Right lobe of liver (tissue), 4 donors: ENCODE measurements around the gene DEPDC7.

Experiments
- POLR2A ChIP-seq: fragments of 450-650 bp; IDR thresholded peaks from one replicate; pipeline ENCODE4 v1.6.1; 2017; ENCODE audit warnings: antibody characterized with exemption, mild to moderate bottlenecking
- TF ChIP-seq, protein P1 (sequence below), 4 donors: fragments of 200-600 bp in 3 of 4; fragments of 450-650 bp in 1 of 4; IDR thresholded peaks; one replicate each; pipeline versions ENCODE4 v1.5.1 to v1.8.0; 2016 to 2022; ENCODE audit warnings: antibody characterized with exemption in 4 of 4, mild to moderate bottlenecking in 2 of 4
- donor health status: DM: no; HTN: no; CAD: no.
- donor health status: DM: no; HTN: no; CAD: no.
- donor health status: DM: no; HTN: yes; CAD: no.

DNA sequence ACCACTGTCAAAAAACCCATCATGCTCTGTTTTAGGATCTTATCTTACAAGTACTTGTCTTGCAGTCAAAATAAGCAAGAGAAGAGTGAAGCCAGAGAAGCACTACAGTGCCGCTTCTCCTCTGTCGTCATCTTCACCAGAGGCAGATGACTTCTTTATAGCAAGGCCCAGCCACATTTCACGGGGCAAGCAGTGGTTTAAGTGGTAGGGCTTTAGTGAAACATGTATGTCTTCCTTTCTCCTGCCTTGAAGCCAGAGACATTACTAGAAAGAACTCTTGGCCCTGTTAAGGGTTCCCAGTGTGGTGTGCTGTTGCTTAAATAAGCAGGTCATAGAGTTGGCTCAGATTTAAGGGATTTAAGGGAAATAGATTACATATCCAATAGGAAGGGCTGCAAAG lies 42.9 kb upstream of the DEPDC7 start:
- TF ChIP-seq POLR2A = no peak
- TF ChIP-seq, protein P1, sequence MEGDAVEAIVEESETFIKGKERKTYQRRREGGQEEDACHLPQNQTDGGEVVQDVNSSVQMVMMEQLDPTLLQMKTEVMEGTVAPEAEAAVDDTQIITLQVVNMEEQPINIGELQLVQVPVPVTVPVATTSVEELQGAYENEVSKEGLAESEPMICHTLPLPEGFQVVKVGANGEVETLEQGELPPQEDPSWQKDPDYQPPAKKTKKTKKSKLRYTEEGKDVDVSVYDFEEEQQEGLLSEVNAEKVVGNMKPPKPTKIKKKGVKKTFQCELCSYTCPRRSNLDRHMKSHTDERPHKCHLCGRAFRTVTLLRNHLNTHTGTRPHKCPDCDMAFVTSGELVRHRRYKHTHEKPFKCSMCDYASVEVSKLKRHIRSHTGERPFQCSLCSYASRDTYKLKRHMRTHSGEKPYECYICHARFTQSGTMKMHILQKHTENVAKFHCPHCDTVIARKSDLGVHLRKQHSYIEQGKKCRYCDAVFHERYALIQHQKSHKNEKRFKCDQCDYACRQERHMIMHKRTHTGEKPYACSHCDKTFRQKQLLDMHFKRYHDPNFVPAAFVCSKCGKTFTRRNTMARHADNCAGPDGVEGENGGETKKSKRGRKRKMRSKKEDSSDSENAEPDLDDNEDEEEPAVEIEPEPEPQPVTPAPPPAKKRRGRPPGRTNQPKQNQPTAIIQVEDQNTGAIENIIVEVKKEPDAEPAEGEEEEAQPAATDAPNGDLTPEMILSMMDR (IDR thresholded peaks at IDR 0.05) = no peak
